ENCODE measurements around the gene OR14I1. TPM values are rescaled to one million over a fixed set of nuclear protein-coding genes. Genes with fewer than 3 reads are reported as not detected.

OR14I1 gene
- total RNA-seq, 2 experiments from 2014 or later: not detected

DNA sequence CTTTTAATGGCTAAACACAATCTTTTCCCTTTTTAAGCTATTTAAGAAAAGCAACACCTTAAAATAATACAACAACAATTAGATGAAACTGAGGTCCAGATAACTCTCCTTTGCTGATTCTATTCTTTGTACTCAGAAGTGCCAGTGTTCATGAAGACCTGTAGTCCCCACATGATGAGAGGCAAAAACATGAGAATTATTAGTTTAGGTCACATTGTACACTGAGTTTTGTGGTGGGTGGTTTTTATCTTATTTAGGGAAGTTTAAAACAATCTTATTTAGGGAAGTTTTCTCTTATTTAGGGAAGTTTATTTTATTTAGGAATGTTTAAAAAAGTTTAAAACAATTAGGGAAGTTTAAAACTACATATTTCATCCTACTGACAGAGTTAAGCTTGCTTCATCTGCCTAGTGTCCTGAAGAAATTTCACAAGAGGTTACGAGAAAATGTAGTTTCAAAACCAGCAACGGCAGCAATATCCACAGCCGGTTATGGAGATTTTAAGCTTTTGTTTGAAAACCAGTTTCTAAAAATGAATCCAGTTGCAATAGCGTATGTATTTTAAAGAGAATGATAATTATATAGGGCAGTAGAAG, 7.8 kb upstream of the OR14I1 start:
- intact Hi-C loops (cut with DNase I, micrococcal nuclease): no loop called here

DNA sequence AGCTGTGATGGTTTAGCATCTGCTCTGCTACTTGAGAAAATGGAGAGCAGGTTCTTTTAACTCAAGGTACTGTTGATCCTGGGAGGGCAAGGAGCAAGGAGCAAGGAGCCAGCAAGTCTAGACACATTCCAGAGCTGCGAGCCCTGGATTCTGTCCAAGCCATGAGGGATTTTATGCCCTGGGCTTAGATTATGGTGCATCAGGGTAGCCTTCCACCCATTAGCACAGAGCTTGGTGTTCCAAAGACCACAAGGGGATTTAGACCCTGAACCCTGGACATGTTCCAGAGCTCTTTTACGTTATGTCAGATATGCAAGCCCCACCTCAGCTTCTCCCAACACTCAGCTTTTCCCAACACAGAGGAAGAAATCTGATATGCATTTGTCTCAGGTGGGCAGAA, 2.0 kb upstream of the OR14I1 start:
- H3K4me3 Mint-ChIP-seq: no peak overlapping the region
- Histone ChIP-seq H3K27ac (ENCODE audit: low read depth in 1 of 2, low read length in 2 of 2) (no peak overlapping the region), H3K9me3 (ENCODE audit: control insufficient read depth in 1 of 2, insufficient read depth in 1 of 2, low read length in 2 of 2) (no peaks in the 10 kb centered on the region), H3K36me3 (ENCODE audit: insufficient read depth, low read length) (no peaks in the 10 kb centered on the region), H3K4me3 (ENCODE audit: low read length) (no peak overlapping the region), H3K27me3 (ENCODE audit: control insufficient read depth in 1 of 2, insufficient read depth in 2 of 2, low read length in 2 of 2) (peaks cover 0 to 3% of the 10 kb centered on the region in 2 experiments), H3K4me1 (ENCODE audit: insufficient read depth, low read length) (no peaks in the 10 kb centered on the region)
- H3K9me3 Mint-ChIP-seq: no peaks in the 10 kb centered on the region
- intact Hi-C loops (cut with DNase I, micrococcal nuclease): no loop called here
- peaks cover 12% of the 10 kb centered on the region for H3K27me3 Mint-ChIP-seq
- H3K27ac Mint-ChIP-seq: no peak overlapping the region
- TF ChIP-seq, protein P1, sequence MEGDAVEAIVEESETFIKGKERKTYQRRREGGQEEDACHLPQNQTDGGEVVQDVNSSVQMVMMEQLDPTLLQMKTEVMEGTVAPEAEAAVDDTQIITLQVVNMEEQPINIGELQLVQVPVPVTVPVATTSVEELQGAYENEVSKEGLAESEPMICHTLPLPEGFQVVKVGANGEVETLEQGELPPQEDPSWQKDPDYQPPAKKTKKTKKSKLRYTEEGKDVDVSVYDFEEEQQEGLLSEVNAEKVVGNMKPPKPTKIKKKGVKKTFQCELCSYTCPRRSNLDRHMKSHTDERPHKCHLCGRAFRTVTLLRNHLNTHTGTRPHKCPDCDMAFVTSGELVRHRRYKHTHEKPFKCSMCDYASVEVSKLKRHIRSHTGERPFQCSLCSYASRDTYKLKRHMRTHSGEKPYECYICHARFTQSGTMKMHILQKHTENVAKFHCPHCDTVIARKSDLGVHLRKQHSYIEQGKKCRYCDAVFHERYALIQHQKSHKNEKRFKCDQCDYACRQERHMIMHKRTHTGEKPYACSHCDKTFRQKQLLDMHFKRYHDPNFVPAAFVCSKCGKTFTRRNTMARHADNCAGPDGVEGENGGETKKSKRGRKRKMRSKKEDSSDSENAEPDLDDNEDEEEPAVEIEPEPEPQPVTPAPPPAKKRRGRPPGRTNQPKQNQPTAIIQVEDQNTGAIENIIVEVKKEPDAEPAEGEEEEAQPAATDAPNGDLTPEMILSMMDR (IDR thresholded peaks at IDR 0.05): no peak
- no peak for ATAC-seq (ENCODE audit: poor library complexity)
- POLR2A ChIA-PET: no interaction called here
- DNase-seq: no peak
- H3K4me1 Mint-ChIP-seq (ENCODE audit: low read depth): no peaks in the 10 kb centered on the region
- no peaks in the 10 kb centered on the region for H3K36me3 Mint-ChIP-seq (ENCODE audit: low read depth)
- CTCF ChIA-PET: no interaction called here

More for the DNA sequence above, 7.8 kb upstream of the OR14I1 start:
- Histone ChIP-seq H3K27me3 (ENCODE audit: control insufficient read depth in 1 of 2, insufficient read depth in 2 of 2, low read length in 2 of 2) (peaks cover 3 to 12% of the 10 kb centered on the region in 2 experiments), H3K36me3 (ENCODE audit: insufficient read depth, low read length) (no peaks in the 10 kb centered on the region), H3K27ac (ENCODE audit: low read depth in 1 of 2, low read length in 2 of 2) (no peak overlapping the region), H3K4me1 (ENCODE audit: insufficient read depth, low read length) (no peaks in the 10 kb centered on the region), H3K9me3 (ENCODE audit: control insufficient read depth in 1 of 2, insufficient read depth in 1 of 2, low read length in 2 of 2) (peaks cover 0 to 7% of the 10 kb centered on the region in 2 experiments), H3K4me3 (ENCODE audit: low read length) (no peak overlapping the region)
- CTCF ChIA-PET: no interaction called here
- peaks cover 14% of the 10 kb centered on the region for H3K27me3 Mint-ChIP-seq
- TF ChIP-seq, protein P1 (IDR thresholded peaks at IDR 0.05): no peak
- no peak overlapping the region for H3K27ac Mint-ChIP-seq
- H3K4me1 Mint-ChIP-seq (ENCODE audit: low read depth): no peaks in the 10 kb centered on the region
- POLR2A ChIA-PET: no interaction called here
- DNase-seq (no peak), ATAC-seq (ENCODE audit: poor library complexity) (no peak)
- no peaks in the 10 kb centered on the region for H3K36me3 Mint-ChIP-seq (ENCODE audit: low read depth)
- peaks cover 2% of the 10 kb centered on the region for H3K9me3 Mint-ChIP-seq
- H3K4me3 Mint-ChIP-seq: no peak overlapping the region

DNA sequence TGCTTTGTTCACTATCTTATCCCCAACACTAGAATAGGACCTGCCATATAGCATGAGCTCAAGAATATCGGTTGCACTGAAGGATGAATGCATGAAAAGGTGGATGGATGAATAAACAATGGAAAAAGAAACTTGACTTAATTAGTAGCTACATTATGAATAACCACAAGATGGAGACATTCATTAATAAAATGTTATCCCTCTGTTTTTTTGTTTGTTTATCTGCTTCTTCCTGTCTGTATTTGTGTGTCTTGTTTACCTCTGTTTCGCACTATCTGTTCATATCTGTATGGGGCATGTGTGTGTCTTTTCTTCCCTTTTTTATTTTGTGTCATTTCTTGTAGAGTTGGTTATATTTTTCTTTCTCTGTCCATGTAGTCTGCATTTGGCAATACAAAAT, 1.1 kb upstream of the OR14I1 start:
- DNase-seq: no peak
- TF ChIP-seq, protein P1 (IDR thresholded peaks at IDR 0.05): no peak
- Histone ChIP-seq H3K27ac (ENCODE audit: low read depth in 1 of 2, low read length in 2 of 2) (no peak overlapping the region), H3K36me3 (ENCODE audit: insufficient read depth, low read length) (no peaks in the 10 kb centered on the region), H3K4me1 (ENCODE audit: insufficient read depth, low read length) (no peaks in the 10 kb centered on the region), H3K9me3 (ENCODE audit: control insufficient read depth in 1 of 2, insufficient read depth in 1 of 2, low read length in 2 of 2) (no peaks in the 10 kb centered on the region), H3K27me3 (ENCODE audit: control insufficient read depth in 1 of 2, insufficient read depth in 2 of 2, low read length in 2 of 2) (no peaks in the 10 kb centered on the region), H3K4me3 (ENCODE audit: low read length) (no peak overlapping the region)
- Mint-ChIP-seq H3K27me3 (peaks cover 18% of the 10 kb centered on the region), H3K4me3 (no peak overlapping the region), H3K36me3 (ENCODE audit: low read depth) (no peaks in the 10 kb centered on the region), H3K9me3 (no peaks in the 10 kb centered on the region), H3K27ac (no peak overlapping the region), H3K4me1 (ENCODE audit: low read depth) (no peaks in the 10 kb centered on the region)
- no peak for ATAC-seq (ENCODE audit: poor library complexity)
- ChIA-PET CTCF (no interaction called here), POLR2A (no interaction called here)
- intact Hi-C loops (cut with DNase I, micrococcal nuclease): loop anchor here in 1 of 2 experiments (1.0 kb wide), 1 partner anchor 10 kb away; no protein-coding TSS in a partner anchor

Data from CD4-positive, alpha-beta T cell (primary cell).